Stimulated activated CD8-positive, alpha-beta memory T cell treated with anti-CD3 and anti-CD28 coated beads, Interleukin-4, amount 100 ng/mL, for 24 hours (primary cell): Measurements from ENCODE around the gene LAT.
A peak's percentile ranks its signal among the peaks of the same experiment; 100 is the strongest.
"Not testable (repeated sequence)": the region's sequence is repeated elsewhere in the genome, so short reads cannot be mapped to it uniquely, and the experiment has no call there.

ENCODE experiments used
- DNase-seq: peaks from one replicate; pipeline ENCODE4 v3.0.0-alpha.2; 2020; ENCODE audit warnings: low read depth

Gene LAT

DNA sequence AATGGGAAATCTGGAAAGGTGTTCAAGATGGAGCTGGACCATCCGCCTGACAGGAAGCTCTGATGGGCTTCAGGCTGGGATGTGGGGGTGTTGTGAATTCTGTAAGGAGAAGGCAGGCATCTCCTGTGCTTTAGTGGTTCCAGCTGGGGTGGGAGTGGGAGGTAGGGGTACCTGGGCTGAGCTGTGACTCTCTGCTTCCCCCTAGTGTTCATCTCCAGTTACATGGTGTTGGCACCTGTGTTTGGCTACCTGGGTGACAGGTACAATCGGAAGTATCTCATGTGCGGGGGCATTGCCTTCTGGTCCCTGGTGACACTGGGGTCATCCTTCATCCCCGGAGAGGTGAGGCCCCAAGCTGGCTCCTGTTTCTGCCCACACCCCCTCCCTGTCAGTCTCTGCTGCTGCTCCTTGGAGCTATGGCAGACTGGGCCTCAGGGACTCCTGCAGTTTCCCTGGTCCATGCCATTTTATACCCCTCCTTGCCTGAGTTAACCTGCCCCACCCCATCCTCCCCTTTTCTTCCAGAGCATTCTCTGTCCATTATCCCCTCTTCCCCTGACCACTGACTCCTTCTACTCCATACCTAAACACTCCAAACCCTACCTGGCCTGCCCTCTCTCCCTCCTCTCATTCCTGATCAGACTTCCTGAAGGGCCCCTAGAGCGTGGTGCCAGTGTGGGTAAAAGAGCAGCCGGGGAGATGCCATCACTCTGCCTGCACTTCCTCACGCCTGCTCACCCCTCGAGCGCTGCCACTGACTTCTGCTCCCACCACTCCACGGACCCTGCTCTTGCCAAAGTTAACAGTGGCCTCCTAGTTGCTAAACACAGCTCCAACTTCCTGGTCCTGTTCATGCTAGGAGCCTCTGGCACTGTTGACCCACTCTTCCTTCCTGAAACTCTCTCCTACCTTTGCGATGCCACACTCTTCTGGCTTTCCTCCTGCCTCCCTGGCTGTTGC lies 6.9 kb upstream of the LAT start:
- DNase-seq = no peak

- DNase-seq = not testable (repeated sequence)
Measured at GRCh38 chr16:28980330-28980729, 4.5 kb upstream of the LAT start.

GRCh38 chr16:28980929-28981328 lies 3.9 kb upstream of the LAT start:
- DNase-seq = no peak

- peak; percentile 36 for DNase-seq
Measured at GRCh38 chr16:28981517-28981916, 3.3 kb upstream of the LAT start.

- no peak for DNase-seq
Measured at GRCh38 chr16:28982418-28982817, 2.4 kb upstream of the LAT start.

GRCh38 chr16:28982949-28983348 lies 1.9 kb upstream of the LAT start:
- DNase-seq = no peak

GRCh38 chr16:28983644-28984043 lies 1.2 kb upstream of the LAT start:
- no peak for DNase-seq

DNA sequence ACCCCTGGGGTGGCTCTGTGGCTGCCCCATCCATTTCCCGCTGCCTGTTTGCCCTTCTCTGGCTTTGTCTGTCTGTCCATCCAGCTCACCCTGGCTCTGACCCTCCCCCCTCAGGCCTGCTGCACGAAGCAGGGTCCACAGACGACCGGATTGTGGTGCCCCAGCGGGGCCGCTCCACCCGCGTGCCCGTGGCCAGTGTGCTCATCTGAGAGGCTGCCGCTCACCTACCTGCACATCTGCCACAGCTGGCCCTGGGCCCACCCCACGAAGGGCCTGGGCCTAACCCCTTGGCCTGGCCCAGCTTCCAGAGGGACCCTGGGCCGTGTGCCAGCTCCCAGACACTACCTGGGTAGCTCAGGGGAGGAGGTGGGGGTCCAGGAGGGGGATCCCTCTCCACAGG lies 761 bp upstream of the LAT start:
- DNase-seq = no peak

DNA sequence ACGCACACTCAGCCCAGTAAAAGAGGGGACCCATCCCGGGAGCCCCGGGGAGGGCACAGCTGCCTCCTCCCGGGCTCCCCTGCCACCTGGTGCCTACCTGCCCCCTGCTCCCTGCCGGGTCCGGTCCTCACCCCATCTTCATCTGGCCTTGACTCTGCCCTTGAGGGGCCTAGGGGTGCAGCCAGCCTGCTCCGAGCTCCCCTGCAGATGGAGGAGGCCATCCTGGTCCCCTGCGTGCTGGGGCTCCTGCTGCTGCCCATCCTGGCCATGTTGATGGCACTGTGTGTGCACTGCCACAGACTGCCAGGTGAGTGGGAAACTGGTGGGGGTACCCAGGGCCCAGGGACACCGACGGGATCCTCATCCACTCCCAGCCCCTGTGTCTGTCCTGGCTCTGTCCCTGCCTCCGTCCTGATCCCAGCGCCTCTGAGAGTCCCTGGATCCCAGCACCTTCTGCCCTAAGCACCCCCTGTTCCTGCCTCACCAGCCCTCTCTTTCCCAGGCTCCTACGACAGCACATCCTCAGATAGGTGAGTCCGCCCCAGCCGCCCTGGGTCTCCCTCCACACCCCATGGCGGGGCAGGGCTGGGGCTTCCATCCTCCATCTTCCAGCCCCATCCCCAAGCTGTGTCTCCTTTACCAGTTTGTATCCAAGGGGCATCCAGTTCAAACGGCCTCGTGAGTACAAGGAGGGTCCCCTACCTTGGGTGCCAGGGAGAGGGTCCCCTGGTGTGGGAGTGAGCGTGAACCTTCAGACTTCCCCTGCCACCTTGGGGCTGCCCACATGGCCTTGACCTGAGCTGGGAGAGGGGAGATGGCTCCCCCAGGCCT lies 574 bp downstream of the LAT start:
- DNase-seq = no peak

DNA sequence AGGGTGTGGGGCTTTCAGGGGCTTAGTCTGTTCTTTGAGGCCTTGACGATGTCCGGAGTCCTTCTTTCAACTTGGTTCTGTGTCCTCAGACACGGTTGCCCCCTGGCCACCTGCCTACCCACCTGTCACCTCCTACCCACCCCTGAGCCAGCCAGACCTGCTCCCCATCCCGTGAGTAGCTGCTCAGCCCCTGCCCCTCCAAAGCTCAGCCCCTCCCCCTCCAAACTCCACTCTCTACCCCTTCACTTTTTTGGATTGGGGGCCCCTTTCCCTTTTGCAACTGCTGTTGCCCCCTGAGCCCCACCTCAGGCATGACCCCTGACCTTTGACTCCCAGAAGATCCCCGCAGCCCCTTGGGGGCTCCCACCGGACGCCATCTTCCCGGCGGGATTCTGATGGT lies 1.2 kb downstream of the LAT start:
- DNase-seq = no peak

DNA sequence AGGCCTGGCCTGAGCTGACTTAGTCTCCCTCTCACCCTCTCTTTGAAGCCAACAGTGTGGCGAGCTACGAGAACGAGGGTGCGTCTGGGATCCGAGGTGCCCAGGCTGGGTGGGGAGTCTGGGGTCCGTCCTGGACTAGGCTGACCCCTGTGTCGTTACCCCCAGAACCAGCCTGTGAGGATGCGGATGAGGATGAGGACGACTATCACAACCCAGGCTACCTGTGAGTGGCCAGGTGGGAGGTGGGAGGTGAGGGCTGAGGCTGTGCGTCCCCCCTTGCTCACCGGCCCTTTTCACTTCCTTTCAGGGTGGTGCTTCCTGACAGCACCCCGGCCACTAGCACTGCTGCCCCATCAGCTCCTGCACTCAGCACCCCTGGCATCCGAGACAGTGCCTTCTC lies 1.6 kb downstream of the LAT start:
- no peak for DNase-seq

DNA sequence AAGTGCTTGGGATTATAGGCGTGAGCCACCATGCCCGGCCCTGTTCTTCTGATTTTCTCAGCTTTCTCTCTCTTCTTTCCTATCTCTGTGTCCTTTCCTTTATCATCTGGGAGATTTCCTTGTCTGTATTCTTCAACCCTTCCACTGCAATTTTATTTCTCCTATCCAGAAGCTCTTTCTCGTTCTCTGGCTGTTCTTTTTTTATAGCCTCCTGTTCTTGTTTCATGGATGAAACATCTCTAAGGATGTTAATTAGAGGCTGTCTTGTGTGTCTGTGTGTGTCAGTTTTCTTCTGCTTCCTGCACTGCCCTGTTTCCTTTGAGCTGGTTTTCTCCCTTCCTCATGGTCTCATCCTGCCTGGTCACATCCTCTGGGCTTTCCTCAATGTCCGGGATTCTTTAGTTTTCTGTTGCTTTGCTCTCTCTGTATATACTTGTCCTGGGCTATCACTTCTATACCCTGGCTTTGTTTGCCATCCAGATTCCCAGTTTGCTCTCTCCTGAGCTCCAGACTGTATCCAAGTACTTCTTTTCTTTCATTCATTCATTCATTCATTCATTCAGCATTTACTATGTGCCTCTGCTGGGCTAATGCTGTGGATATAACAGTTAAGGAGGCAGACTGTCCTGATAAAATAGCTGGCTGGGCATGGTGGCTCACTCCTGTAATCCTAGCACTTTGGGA lies 2.5 kb downstream of the LAT start:
- no peak for DNase-seq

DNA sequence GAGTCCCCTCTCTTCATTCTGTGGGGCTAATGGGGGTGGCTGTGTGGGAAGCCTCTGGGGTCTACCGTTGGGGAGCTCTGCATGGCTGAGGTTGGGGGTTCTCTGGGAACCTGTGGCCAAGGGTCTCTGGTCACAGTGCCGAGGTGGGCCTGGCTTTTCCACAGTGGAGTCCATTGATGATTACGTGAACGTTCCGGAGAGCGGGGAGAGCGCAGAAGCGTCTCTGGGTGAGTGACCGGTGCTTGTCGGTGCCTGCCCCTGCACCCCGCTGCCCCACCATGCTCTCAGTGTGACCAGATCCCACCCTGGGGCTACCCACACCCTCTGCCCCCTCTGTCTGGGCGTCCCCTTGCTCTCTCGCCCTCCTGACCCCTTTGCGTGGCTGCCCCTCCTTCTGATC lies 4.5 kb downstream of the LAT start:
- no peak for DNase-seq

DNA sequence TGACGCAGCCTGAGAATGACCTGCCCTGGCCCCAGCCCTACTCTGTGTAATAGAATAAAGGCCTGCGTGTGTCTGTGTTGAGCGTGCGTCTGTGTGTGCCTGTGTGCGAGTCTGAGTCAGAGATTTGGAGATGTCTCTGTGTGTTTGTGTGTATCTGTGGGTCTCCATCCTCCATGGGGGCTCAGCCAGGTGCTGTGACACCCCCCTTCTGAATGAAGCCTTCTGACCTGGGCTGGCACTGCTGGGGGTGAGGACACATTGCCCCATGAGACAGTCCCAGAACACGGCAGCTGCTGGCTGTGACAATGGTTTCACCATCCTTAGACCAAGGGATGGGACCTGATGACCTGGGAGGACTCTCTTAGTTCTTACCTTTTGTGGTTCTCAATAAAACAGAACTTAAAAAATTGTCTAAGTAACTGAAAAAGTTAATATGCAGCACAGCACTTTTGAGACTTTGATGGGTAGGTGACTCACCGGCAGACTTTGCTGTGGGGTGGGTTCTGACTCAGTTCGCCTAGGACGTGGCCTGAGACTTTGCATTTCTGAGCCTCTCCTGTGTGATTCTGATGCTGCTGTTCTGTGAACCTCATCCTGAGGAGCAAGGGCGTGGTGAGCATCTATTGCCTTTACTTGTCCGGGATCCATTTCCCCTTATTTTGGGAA lies 5.7 kb downstream of the LAT start:
- peak; percentile 45 for DNase-seq

DNA sequence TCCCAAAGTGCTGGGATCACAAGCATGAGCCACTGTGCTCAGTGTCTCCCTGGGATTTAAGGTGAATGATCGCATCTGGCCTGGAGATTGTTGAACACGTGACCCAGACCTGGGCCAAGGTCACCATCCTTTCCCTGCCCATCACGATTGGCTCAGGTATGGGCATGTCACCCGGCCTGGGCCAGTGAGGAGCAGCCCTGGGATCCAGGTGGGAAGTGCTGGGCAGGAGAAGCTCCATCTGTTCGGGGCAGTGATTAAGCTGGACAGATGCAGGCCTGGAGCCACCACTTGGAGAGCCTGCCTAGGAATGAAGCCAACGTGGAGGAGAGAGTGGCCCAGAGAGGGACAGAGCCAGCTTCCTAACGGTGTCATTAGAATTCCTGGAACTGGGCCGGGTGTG lies 6.8 kb downstream of the LAT start:
- DNase-seq = no peak

DNA sequence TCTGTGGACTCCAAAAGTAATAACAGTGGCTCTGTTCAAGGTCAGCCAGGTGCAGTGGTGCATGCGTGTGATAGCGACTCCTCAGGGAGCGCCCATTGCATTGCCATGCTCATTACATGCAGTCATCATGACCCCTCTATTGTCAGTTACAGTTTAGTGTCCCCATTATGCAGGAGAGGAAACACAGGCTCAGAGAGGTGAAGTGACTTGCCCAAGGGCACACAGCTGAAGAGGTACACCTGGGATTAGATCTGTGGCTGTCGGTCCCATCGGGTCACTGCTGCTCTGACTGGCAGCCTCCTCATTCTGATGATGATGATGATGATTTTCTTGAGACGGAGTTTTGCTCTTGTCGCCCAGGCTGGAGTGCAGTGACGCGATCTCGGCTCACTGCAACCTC lies 7.6 kb downstream of the LAT start:
- no peak for DNase-seq

- DNase-seq = no peak
Measured at GRCh38 chr16:28998837-28999236, 14.0 kb downstream of the LAT start.

GRCh38 chr16:28999577-28999976 lies 14.7 kb downstream of the LAT start:
- DNase-seq = no peak

DNA sequence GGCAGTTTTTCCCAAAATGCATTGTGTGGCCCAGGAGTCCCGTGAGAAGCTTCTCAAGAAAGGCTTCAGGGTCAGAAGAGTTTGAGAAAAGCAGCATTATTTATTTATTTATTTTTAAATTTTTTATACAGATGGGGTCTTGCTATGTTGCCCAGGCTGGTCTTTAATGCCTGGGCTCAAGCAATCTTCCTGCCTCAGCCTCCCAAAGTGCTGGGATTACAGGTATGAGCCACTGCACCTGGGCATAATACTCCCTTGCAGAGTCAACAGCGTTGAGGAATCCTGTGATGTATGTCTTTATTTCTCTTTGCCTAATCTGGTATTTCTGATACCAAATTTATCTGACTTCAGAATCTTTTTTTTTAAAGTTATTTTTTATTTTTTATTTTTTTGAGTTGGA lies 15.2 kb downstream of the LAT start:
- DNase-seq = no peak

DNA sequence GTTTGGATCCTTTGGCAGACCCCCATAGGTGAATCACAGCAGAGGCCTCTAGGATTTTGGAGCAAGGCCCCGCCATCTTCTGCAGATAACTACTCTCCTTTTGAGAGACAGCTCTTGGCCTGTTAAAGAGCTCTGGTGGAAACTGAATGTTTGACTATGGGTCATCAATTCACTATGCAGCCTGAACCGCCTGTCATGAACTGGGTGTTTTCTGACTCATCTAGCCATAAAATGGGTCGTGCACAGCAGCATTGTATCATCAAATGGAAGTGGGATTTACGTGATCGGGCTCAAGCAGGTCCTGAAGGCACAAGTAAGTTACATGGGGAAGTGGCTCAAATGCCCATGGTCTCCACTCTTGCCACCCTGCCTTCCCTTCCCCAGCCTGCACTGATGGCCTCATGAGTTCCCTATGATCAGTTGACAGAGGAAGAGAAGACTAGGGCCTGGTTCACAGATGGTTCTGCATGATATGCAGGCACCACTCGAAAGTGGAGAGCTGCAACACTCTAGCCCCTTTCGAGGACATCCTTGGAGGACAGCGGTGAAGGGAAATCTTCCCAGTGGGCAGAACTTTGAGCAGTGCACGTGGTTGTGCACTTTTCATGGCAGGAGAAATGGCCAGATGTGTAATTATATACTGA lies 19.8 kb downstream of the LAT start:
- not testable (repeated sequence) for DNase-seq
